OCI-LY1 (cell line): ENCODE results near the gene TLE7.

Source experiments
- CTCF ChIP-seq: fragments of 200-600 bp; sonication (generic), shearing (Covaris generic); IDR thresholded peaks from 2 replicates; pipeline ENCODE4 v1.5.1; 2017; ENCODE audit warnings: mild to moderate bottlenecking, antibody characterized with exemption, low read length, moderate library complexity, mixed read lengths
- EZH2 ChIP-seq: fragments of 200-600 bp; sonication (generic), shearing (Covaris generic); IDR thresholded peaks from 2 replicates; pipeline ENCODE4 v1.8.0; 2017; ENCODE audit warnings: borderline replicate concordance, mixed run types, mild to moderate bottlenecking, antibody characterized with exemption, low read length, moderate library complexity, mixed read lengths

GRCh38 chr16:71429581-71429980, 12.3 kb downstream of the TLE7 start:
- TF ChIP-seq CTCF (no peak), EZH2 (no peak)
